Subcutaneous abdominal adipose tissue (tissue), 5 donors: Measurements from ENCODE around the gene PMPCA.
A peak's percentile ranks its signal among the peaks of the same experiment; 100 is the strongest.

Experiments used
- H3K27ac ChIP-seq: one replicate; pipeline ENCODE4 v1.7.0; 2013; ENCODE audit warnings: low read depth, mild to moderate bottlenecking, inconsistent platforms, low read length, moderate library complexity
- H3K27me3 ChIP-seq, 5 donors: one replicate each; pipeline ENCODE4 v1.7.0; 2013; ENCODE audit warnings: low read length in 5 of 5, inconsistent platforms in 1 of 5; ENCODE audit not compliant: control insufficient read depth in 5 of 5, insufficient read depth in 4 of 5
- H3K36me3 ChIP-seq, 5 donors: one replicate each; pipeline ENCODE4 v1.7.0; 2013; ENCODE audit warnings: low read length in 5 of 5; ENCODE audit not compliant: control insufficient read depth in 5 of 5, insufficient read depth in 5 of 5
- H3K4me1 ChIP-seq, 5 donors: one replicate each; pipeline ENCODE4 v1.7.0; 2013; ENCODE audit warnings: low read length in 5 of 5, mild to moderate bottlenecking in 3 of 5, moderate library complexity in 1 of 5; ENCODE audit not compliant: control insufficient read depth in 5 of 5, insufficient read depth in 5 of 5
- H3K4me3 ChIP-seq, 5 donors: one replicate each; pipeline ENCODE4 v1.7.0; 2013; ENCODE audit warnings: low read length in 5 of 5, low read depth in 1 of 5
- H3K9ac ChIP-seq, 5 donors: one replicate each; pipeline ENCODE4 v1.7.0; 2013; ENCODE audit warnings: low read length in 5 of 5, mild to moderate bottlenecking in 4 of 5, moderate library complexity in 3 of 5
- H3K9me3 ChIP-seq, 5 donors: one replicate each; pipeline ENCODE4 v1.7.0; 2013; ENCODE audit warnings: low read length in 5 of 5; ENCODE audit not compliant: control insufficient read depth in 5 of 5
- donor health status: healthy.
- donor health status: healthy.
- donor health status: healthy.
- donor health status: healthy.
- donor health status: healthy.

PMPCA gene

DNA sequence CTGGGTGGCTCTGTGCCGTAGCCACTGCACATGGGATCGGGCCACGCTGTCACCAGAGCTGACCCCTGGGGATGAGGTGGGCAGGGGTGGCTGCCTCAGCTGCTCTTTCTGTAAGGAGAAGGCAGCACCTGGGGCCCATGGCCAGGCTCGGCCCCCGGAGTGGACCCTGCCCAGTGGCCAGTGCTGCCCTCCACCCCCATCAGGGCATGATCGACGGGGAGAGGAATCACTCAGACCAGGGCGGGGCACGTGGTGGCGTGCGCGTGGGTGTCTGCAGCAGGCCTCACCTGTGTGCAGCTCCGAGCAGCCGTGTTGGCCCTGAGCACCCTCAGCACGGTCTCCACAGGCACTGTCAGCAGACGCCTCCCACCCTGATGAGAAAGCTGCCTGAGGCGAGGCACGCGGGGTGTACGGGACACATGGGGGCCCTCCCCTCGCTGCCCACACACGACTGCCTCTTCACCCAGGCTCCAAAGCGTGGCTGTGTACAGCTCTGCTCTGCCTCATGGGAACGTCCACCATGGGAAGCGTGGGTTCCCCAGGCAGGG, 28.4 kb upstream of the PMPCA start:
- H3K4me3 ChIP-seq, result no peak overlapping the region
- no peak overlapping the region for H3K9ac ChIP-seq
- H3K9me3 ChIP-seq, result no peaks in the 10 kb centered on the region
- peaks cover 0 to 86% (median 69%) of the 10 kb centered on the region in 5 donors for H3K36me3 ChIP-seq
- peaks cover 0 to 6% (median 0%) of the 10 kb centered on the region in 5 donors for H3K4me1 ChIP-seq
- no peak overlapping the region for H3K27ac ChIP-seq
- H3K27me3 ChIP-seq, result no peaks in the 10 kb centered on the region

DNA sequence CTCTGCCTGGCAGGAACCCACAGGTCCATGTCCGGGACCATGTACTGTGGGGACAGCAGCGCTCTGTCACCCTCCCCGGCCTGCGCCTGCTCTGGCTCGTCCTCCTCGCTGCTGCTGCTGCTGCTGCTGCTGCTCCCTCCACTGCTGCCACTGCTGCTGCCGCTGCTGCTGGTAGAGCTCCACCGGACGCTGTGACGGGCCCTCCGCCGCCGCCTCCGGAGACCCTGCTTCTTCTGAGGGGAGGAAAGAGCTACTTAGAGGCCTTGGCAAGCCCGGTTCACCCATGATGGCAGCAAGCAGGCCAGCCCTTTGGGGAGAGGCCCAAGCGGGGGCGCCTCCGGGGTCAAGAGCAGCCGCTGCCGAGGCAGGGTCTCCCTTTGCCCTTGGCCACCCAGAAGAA, 27.0 kb upstream of the PMPCA start:
- Histone ChIP-seq H3K4me3 (no peak overlapping the region), H3K4me1 (no peaks in the 10 kb centered on the region), H3K27me3 (no peaks in the 10 kb centered on the region), H3K36me3 (peaks cover 0 to 95% (median 78%) of the 10 kb centered on the region in 5 donors), H3K27ac (no peak overlapping the region), H3K9me3 (no peaks in the 10 kb centered on the region), H3K9ac (no peak overlapping the region)

DNA sequence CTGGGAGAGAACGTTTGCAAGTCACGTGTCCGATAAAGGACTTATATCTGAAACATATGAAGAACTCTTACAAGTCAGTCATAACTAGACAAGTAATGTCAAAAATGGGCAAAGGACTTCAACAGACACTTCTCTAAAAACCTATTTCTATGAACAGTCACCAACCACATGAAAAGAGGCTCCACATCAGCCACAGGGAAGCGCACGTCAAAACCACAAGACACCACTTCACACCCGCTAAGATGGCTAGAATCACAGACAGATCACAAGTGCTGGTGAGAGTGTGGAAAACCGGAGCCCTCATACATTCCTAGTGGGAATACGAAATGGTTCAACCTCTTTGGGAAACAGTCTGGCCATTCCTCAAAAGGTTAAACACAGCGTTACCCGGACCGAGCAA, 25.4 kb upstream of the PMPCA start:
- no peaks in the 10 kb centered on the region for H3K9me3 ChIP-seq
- H3K27me3 ChIP-seq, result no peaks in the 10 kb centered on the region
- no peak overlapping the region for H3K9ac ChIP-seq
- no peaks in the 10 kb centered on the region for H3K4me1 ChIP-seq
- H3K36me3 ChIP-seq, result peaks cover 0 to 95% (median 79%) of the 10 kb centered on the region in 5 donors
- H3K4me3 ChIP-seq, result no peak overlapping the region
- H3K27ac ChIP-seq, result no peak overlapping the region

DNA sequence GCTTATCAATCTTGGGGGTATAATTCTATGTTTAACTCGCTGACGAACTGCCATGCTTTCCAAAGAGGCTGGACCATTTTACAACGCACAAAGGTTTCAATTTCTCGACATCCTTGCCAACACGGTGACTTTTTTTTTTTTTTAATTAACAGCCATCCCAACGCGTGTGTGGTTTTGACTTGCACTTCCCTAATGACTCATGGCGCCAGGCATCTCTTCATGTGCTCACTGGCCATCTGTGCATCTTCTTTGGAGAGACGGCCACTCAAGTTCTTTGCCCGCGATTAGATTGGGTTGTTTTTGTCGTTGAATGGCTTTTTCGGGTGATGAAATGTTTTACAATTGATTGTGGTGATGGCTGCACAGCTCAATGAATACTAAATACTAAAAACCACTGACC, 24.4 kb upstream of the PMPCA start:
- no peak overlapping the region for H3K4me3 ChIP-seq
- H3K36me3 ChIP-seq, result peaks cover 0 to 88% (median 72%) of the 10 kb centered on the region in 5 donors
- no peak overlapping the region for H3K9ac ChIP-seq
- H3K9me3 ChIP-seq, result no peaks in the 10 kb centered on the region
- no peaks in the 10 kb centered on the region for H3K27me3 ChIP-seq
- H3K4me1 ChIP-seq, result no peaks in the 10 kb centered on the region
- no peak overlapping the region for H3K27ac ChIP-seq

DNA sequence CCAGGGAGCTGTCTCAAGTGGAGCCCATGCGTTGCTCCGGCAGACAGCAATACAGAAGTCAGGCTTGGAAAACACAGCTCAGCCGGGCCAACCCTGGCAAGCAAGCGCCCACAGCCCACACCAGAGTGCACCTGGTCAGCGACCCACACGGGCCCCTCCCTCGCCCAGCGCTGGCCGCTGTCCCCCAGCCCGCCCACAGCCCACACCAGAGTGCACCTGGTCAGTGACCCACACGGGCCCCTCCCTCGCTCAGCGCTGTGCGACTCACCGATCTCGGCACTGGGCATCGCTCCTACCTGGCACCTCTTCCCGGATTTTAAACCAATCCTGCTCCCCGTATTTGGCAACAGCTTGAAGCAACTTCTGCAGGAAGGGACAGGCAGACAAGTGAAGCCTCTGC, 23.2 kb upstream of the PMPCA start:
- Histone ChIP-seq H3K36me3 (peaks cover 0 to 88% (median 70%) of the 10 kb centered on the region in 5 donors), H3K4me1 (peaks cover 0 to 10% (median 8%) of the 10 kb centered on the region in 5 donors), H3K27ac (no peak overlapping the region), H3K9me3 (no peaks in the 10 kb centered on the region), H3K4me3 (no peak overlapping the region), H3K27me3 (no peaks in the 10 kb centered on the region), H3K9ac (no peak overlapping the region)

DNA sequence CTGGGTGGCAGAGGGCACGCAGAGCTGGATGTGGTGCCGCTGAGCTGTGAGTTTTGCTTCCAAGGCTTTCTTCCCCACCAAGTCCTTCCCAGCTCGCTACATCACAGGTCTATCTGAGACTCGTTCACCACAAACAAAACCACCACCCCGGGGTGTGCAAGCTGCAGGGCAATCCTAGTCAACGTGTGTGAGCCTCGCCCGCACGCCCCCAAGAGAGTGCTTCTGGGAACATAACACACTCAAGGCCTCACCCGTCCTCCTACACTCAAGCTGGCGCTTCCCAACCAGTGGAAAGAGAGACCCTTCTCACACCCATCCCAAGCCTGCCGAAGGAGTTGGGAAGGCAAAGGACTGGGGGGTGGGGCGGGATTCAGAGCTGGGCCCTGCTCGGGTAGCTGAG, 21.1 kb upstream of the PMPCA start:
- no peak overlapping the region for H3K27ac ChIP-seq
- H3K9ac ChIP-seq, result no peak overlapping the region
- no peaks in the 10 kb centered on the region for H3K27me3 ChIP-seq
- no peaks in the 10 kb centered on the region for H3K9me3 ChIP-seq
- H3K4me3 ChIP-seq, result no peak overlapping the region
- H3K4me1 ChIP-seq, result peaks cover 4 to 28% (median 23%) of the 10 kb centered on the region in 5 donors
- peaks cover 0 to 88% (median 63%) of the 10 kb centered on the region in 5 donors for H3K36me3 ChIP-seq

DNA sequence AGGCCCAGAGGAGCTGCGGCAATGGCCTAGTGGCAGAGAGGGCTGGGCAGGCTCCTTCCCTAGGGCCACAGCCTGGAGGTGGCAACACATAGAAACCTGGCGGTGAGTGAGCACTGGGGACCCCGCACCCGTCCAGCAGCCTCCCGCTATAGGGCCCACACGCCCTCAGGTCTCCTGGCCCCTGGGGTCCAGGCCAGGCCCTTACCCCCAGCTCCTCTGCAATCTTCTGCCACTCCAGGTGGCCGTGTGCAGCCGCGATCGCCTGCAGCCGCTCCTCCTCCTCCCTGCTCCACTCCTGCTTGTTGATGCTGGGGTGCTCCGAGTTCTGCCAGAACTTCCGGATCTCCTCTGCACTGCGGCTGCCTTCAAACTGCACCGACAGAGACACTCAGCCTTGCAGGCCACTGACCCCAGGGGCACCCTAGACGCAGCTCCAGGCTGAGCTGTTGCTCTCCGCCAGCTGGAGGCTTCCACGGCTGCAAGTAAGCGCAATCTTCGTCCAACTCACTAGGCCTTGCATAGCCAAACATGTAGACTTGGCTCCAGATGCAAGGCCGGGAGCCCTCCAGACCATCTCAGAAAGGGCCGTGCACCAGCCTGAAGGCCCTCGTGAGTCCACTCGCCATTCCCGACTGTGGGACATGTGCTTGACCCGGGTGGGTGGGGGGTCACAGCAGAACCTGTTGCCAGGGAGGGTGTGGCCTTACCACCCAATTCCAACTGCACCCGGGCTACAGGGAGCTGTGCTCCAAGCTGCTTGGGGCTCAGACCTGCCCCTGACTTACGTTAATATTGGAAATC, 18.5 kb upstream of the PMPCA start:
- no peak overlapping the region for H3K27ac ChIP-seq
- H3K9me3 ChIP-seq, result no peaks in the 10 kb centered on the region

DNA sequence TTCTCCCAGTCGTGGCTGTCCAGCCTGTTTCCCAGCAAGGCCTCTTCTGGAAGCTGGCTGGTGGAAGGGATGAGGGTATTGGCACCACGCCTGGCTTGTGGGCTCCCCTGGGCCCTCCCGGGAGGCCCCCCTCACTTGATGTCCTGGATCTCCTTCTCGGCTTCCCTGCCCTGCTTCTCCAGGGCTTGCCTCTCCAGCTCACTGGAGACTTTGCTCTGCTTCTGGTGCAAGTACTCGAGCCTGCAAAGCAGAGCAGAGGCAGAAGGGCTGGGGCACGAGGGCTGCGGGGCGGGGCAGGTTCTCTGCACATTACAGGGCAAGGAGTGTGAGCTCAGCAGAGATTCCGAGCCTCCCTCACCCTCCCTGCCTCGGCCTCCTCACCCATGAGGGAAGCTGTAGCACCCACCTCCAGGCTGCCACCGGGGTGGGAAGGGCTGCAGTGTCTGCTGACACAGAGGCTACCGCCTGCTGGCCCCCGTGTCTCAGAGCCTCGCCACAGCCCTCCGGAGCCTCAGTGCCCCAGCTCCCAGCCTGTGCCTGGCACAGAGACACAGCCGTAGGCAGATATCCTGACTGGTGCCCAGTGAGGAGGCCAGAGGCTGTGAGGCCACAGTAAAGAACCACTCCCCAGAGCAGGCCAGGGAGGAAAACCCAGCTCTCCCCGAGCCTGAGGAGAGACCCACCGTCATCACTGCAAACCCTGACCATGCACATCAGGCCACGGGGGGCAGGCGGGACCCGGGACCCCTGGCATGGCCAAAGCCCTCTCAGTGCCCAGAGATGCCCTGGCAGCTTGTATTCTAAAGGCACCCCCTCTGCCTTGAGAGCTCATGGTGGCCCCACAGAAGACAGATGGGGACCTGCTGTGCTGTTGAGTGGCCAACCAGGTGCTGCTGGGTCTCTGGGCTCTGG, 17.7 kb upstream of the PMPCA start:
- H3K36me3 ChIP-seq, result peaks cover 0 to 89% (median 73%) of the 10 kb centered on the region in 5 donors
- peaks cover 4 to 28% (median 23%) of the 10 kb centered on the region in 5 donors for H3K4me1 ChIP-seq
- peak overlapping the region in 2 of 5 donors; percentile 26 to 30 for H3K9ac ChIP-seq
- no peak overlapping the region for H3K4me3 ChIP-seq
- no peaks in the 10 kb centered on the region for H3K9me3 ChIP-seq
- H3K27me3 ChIP-seq, result no peaks in the 10 kb centered on the region
- H3K27ac ChIP-seq, result no peak overlapping the region

More for the DNA sequence above, 18.5 kb upstream of the PMPCA start:
- no peak overlapping the region for H3K4me3 ChIP-seq
- peaks cover 4 to 28% (median 23%) of the 10 kb centered on the region in 5 donors for H3K4me1 ChIP-seq
- no peaks in the 10 kb centered on the region for H3K27me3 ChIP-seq
- H3K9ac ChIP-seq, result no peak overlapping the region
- peaks cover 0 to 92% (median 77%) of the 10 kb centered on the region in 5 donors for H3K36me3 ChIP-seq

DNA sequence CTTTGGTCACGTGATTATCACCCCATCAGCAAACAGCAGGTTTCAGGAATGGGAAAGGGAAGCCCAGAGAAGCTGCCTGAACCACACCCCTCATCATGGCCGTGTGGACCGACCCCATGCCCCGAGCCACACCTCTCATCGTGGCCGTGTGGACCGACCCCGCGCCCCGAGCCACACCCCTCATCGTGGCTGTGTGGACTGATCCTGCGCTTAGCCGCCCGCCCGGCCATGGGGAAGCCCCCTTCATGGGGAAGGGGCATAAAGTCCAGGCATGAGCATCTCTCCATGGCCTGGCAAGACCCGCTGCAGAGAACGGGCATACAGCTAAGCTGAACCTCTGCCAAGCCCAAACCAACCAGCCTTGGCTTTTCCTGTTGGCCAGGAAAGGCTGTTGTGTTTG, 16.9 kb upstream of the PMPCA start:
- no peaks in the 10 kb centered on the region for H3K27me3 ChIP-seq
- peaks cover 0 to 85% (median 66%) of the 10 kb centered on the region in 5 donors for H3K36me3 ChIP-seq
- H3K9ac ChIP-seq, result peak overlapping the region in 2 of 5 donors; percentile 26 to 30
- no peak overlapping the region for H3K27ac ChIP-seq
- H3K4me3 ChIP-seq, result no peak overlapping the region
- H3K4me1 ChIP-seq, result peaks cover 4 to 31% (median 26%) of the 10 kb centered on the region in 5 donors
- H3K9me3 ChIP-seq, result no peaks in the 10 kb centered on the region
